SK-N-MC (cell line): ENCODE measurements around the gene EFS.

ENCODE experiments used
- EZH2 ChIP-seq: fragments of 200-600 bp; sonication (generic); IDR thresholded peaks from one replicate; pipeline ENCODE4 v1.6.1; 2017; ENCODE audit warnings: antibody characterized with exemption
- FOXP2 ChIP-seq: optimal IDR thresholded peaks from 2 replicates; pipeline ENCODE3; 2011; ENCODE audit warnings: mild to moderate bottlenecking, moderate library complexity; ENCODE audit not compliant: insufficient read depth; ENCODE audit errors: extremely low read length, control extremely low read depth
- POLR2AphosphoS5 ChIP-seq: IDR thresholded peaks from 2 replicates; pipeline ENCODE4 v1.6.1; 2012; ENCODE audit warnings: mild to moderate bottlenecking, low read depth, low read length, borderline replicate concordance

DNA sequence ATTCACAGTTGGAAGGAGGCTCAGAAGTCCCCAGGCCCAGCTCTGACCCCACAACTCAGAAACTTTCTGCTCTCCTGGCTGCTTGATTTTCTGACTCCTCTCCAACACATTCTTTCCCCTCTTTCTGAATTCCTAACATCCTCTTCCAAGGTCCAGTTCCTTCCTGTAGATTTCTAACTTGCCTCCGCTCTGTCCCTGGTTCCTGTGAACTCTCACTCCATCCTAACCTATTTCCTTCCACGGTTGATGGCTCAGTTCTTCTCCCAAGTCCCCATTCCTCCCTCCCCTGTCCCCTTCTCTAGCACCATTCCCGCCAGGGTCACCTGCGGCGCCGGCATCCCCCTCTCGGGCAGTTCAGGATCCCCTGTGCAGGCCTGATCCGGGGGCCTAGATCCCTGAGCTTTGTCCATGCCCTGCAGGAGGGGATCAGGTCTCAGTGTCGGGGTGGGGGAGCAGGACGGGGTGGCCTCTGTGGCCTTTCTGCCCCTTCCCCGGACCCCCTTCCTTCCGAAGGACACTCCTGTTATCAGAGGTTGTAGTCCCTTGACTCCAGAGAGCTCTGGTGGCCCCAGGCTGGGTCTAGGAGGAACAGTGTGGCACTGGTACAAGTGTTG is 6.3 kb downstream of the EFS start:
- TF ChIP-seq POLR2AphosphoS5 (no peak; the same call in 1 of the 2 replicates), EZH2 (no peak), FOXP2 (no peak)
